Mesenchymal stem cell (in vitro differentiated cells and primary cell): Measurements from ENCODE around the gene HMGCL.
"Not testable (repeated sequence)": the region's sequence is repeated elsewhere in the genome, so short reads cannot be mapped to it uniquely, and the experiment has no call there.

Experiments
- DNase-seq: peaks from one replicate; pipeline ENCODE4 v3.0.0-alpha.2; 2013
- H2AFZ ChIP-seq: one replicate; pipeline ENCODE4 v1.6.1; 2013; ENCODE audit warnings: low read depth, mild to moderate bottlenecking, control low read depth, inconsistent platforms, low read length, moderate library complexity
- H2AK5ac ChIP-seq: 2 replicates; pipeline ENCODE4 v1.6.1; 2013; ENCODE audit warnings: low read length, moderate library complexity, mild to moderate bottlenecking, inconsistent platforms; ENCODE audit not compliant: severe bottlenecking
- H2BK120ac ChIP-seq: one replicate; pipeline ENCODE4 v1.6.1; 2013; ENCODE audit warnings: low read depth, mild to moderate bottlenecking, inconsistent platforms, low read length, moderate library complexity
- H2BK12ac ChIP-seq, 2 experiments: one replicate each; pipeline ENCODE4 v1.6.1; 2013; ENCODE audit warnings: inconsistent platforms in 2 of 2, low read length in 2 of 2, mild to moderate bottlenecking in 2 of 2, moderate library complexity in 2 of 2, control low read depth in 1 of 2
- H2BK15ac ChIP-seq: one replicate; pipeline ENCODE4 v1.6.1; 2013; ENCODE audit warnings: mild to moderate bottlenecking, low read depth, inconsistent platforms; ENCODE audit not compliant: poor library complexity, severe bottlenecking
- H2BK5ac ChIP-seq: 2 replicates; pipeline ENCODE4 v1.6.1; 2013; ENCODE audit warnings: low read depth, mild to moderate bottlenecking, low read length, control low read depth, inconsistent platforms; ENCODE audit not compliant: poor library complexity, severe bottlenecking
- H3K14ac ChIP-seq, 2 experiments: one replicate each; pipeline ENCODE4 v1.6.1; 2013; ENCODE audit warnings: inconsistent platforms in 2 of 2, low read length in 2 of 2, control low read depth in 1 of 2, mild to moderate bottlenecking in 1 of 2, moderate library complexity in 1 of 2
- H3K18ac ChIP-seq, 2 experiments: one replicate each; pipeline ENCODE4 v1.6.1; 2013; ENCODE audit warnings: inconsistent platforms in 2 of 2, low read length in 2 of 2, control low read depth in 1 of 2, low read depth in 1 of 2, mild to moderate bottlenecking in 1 of 2
- H3K23ac ChIP-seq, 2 experiments: one replicate each; pipeline ENCODE4 v1.6.1; 2013; ENCODE audit warnings: inconsistent platforms in 2 of 2, low read length in 2 of 2, mild to moderate bottlenecking in 2 of 2, moderate library complexity in 2 of 2, control low read depth in 1 of 2
- H3K27ac ChIP-seq: 2 replicates; pipeline ENCODE4 v1.5.1; 2013; ENCODE audit warnings: mild to moderate bottlenecking, moderate library complexity, low read length, control low read depth, inconsistent platforms; ENCODE audit not compliant: poor library complexity, severe bottlenecking
- H3K27me3 ChIP-seq, 2 experiments: 2 replicates each; pipeline versions ENCODE4 v1.6.1 to v1.7.0; 2013; ENCODE audit warnings: low read length in 2 of 2, mild to moderate bottlenecking in 2 of 2, moderate library complexity in 2 of 2, control low read depth in 1 of 2, inconsistent platforms in 1 of 2; ENCODE audit not compliant: control insufficient read depth in 1 of 2, insufficient read depth in 1 of 2
- H3K36me3 ChIP-seq, 2 experiments: 2 replicates each; pipeline versions ENCODE4 v1.6.1 to v1.7.0; 2013; ENCODE audit warnings: low read length in 2 of 2, control low read depth in 1 of 2, inconsistent platforms in 1 of 2, low read depth in 1 of 2, mild to moderate bottlenecking in 1 of 2; ENCODE audit not compliant: insufficient read depth in 2 of 2, control insufficient read depth in 1 of 2
- H3K4ac ChIP-seq, 2 experiments: one replicate each; pipeline ENCODE4 v1.6.1; 2013; ENCODE audit warnings: inconsistent platforms in 2 of 2, low read length in 2 of 2, mild to moderate bottlenecking in 2 of 2, moderate library complexity in 2 of 2, control low read depth in 1 of 2, low read depth in 1 of 2
- H3K4me1 ChIP-seq: 2 replicates; pipeline ENCODE4 v1.6.1; 2013; ENCODE audit warnings: low read depth, low read length, control low read depth; ENCODE audit not compliant: control insufficient read depth, insufficient read depth
- H3K4me2 ChIP-seq: 2 replicates; pipeline ENCODE4 v1.6.1; 2013; ENCODE audit warnings: low read length, mild to moderate bottlenecking, inconsistent platforms; ENCODE audit not compliant: poor library complexity, severe bottlenecking
- H3K4me3 ChIP-seq, 2 experiments: 2 replicates each; pipeline versions ENCODE4 v1.5.1 to v1.7.0; 2013; ENCODE audit warnings: low read length in 2 of 2, mild to moderate bottlenecking in 2 of 2, control low read depth in 1 of 2, low read depth in 1 of 2; ENCODE audit not compliant: insufficient read depth in 1 of 2
- H3K79me1 ChIP-seq: replicated peaks from 2 replicates; pipeline ENCODE4 v1.6.1; 2013; ENCODE audit warnings: mild to moderate bottlenecking, control low read depth, low read length, inconsistent platforms; ENCODE audit not compliant: poor library complexity, severe bottlenecking
- H3K9ac ChIP-seq: 2 replicates; pipeline ENCODE4 v1.7.0; 2013; ENCODE audit warnings: mild to moderate bottlenecking, low read length, moderate library complexity
- H3K9me3 ChIP-seq: 2 replicates; pipeline ENCODE4 v1.7.0; 2013; ENCODE audit warnings: mild to moderate bottlenecking, low read length; ENCODE audit not compliant: control insufficient read depth
- H4K8ac ChIP-seq: one replicate; pipeline ENCODE4 v1.6.1; 2013; ENCODE audit warnings: inconsistent platforms, mild to moderate bottlenecking, low read length, moderate library complexity
- H4K91ac ChIP-seq: one replicate; pipeline ENCODE4 v1.6.1; 2013; ENCODE audit warnings: mild to moderate bottlenecking, low read length, inconsistent platforms
- WGBS: methylation state at CpG from one replicate; pipeline ENCODE4 v1.1.7; 2013; ENCODE audit warnings: mixed read lengths; 5-methylcytosine and 5-hydroxymethylcytosine counted together

Gene HMGCL

GRCh38 chr1:23827717-23828116 is 2.5 kb upstream of the HMGCL start:
- H2BK12ac ChIP-seq = no peak overlapping the region
- WGBS = 98% methylated on average over 1 of the region's 1 CpG
- peaks cover 11% of the 10 kb centered on the region for H3K79me1 ChIP-seq
- no peak overlapping the region for H3K4ac ChIP-seq
- H2BK5ac ChIP-seq = no peak overlapping the region
- H3K27me3 ChIP-seq = no peaks in the 10 kb centered on the region
- no peaks in the 10 kb centered on the region for H3K9me3 ChIP-seq
- peaks cover 3% of the 10 kb centered on the region for H3K4me1 ChIP-seq
- H2BK120ac ChIP-seq = no peak overlapping the region
- H2AFZ ChIP-seq = no peak overlapping the region
- no peak overlapping the region for H3K9ac ChIP-seq
- no peak overlapping the region for H4K91ac ChIP-seq
- no peak overlapping the region for H3K27ac ChIP-seq
- no peak overlapping the region for H2AK5ac ChIP-seq
- no peak overlapping the region for H2BK15ac ChIP-seq
- no peak overlapping the region for H4K8ac ChIP-seq
- no peaks in the 10 kb centered on the region for H3K36me3 ChIP-seq
- no peak for DNase-seq
- no peak overlapping the region for H3K14ac ChIP-seq
- no peak overlapping the region for H3K4me3 ChIP-seq
- H3K18ac ChIP-seq = no peak overlapping the region
- H3K23ac ChIP-seq = no peak overlapping the region
- H3K4me2 ChIP-seq = no peak overlapping the region

- not testable (repeated sequence) for DNase-seq, H3K18ac ChIP-seq, H4K8ac ChIP-seq, H3K23ac ChIP-seq, H3K4me3 ChIP-seq, H4K91ac ChIP-seq, H3K4ac ChIP-seq, H3K9me3 ChIP-seq, H3K36me3 ChIP-seq, H3K14ac ChIP-seq, H2BK120ac ChIP-seq, H2AFZ ChIP-seq, H3K4me1 ChIP-seq, H2BK5ac ChIP-seq, H2BK15ac ChIP-seq, H3K4me2 ChIP-seq, H2AK5ac ChIP-seq, H3K9ac ChIP-seq, H3K27ac ChIP-seq, H2BK12ac ChIP-seq, H3K27me3 ChIP-seq
- peaks cover 18% of the 10 kb centered on the region for H3K79me1 ChIP-seq
- WGBS = over 99% methylated on average over 10 of the region's 13 CpGs
These were observed 1.4 kb upstream of the HMGCL start for GRCh38 chr1:23826590-23826989.

GRCh38 chr1:23825762-23826522 is 713 bp upstream of the HMGCL start:
- H3K4me2 ChIP-seq = no peak overlapping the region
- no peak overlapping the region for H3K4ac ChIP-seq
- no peak overlapping the region for H3K18ac ChIP-seq
- no peak overlapping the region for H2BK120ac ChIP-seq
- H3K36me3 ChIP-seq = no peaks in the 10 kb centered on the region
- no peak overlapping the region for H3K23ac ChIP-seq
- no peak overlapping the region for H4K8ac ChIP-seq
- no peaks in the 10 kb centered on the region for H3K9me3 ChIP-seq
- no peak for DNase-seq
- H2BK15ac ChIP-seq = no peak overlapping the region
- H2BK12ac ChIP-seq = no peak overlapping the region
- peaks cover 18% of the 10 kb centered on the region for H3K79me1 ChIP-seq
- no peak overlapping the region for H3K27ac ChIP-seq
- peak overlapping the region; percentile 100 for H3K9ac ChIP-seq
- H4K91ac ChIP-seq = no peak overlapping the region
- peak overlapping the region in 1 of 2 experiments; percentile 100 for H3K4me3 ChIP-seq
- 99% methylated on average over 15 of the region's 24 CpGs for WGBS
- no peak overlapping the region for H2BK5ac ChIP-seq
- no peak overlapping the region for H2AFZ ChIP-seq
- no peaks in the 10 kb centered on the region for H3K27me3 ChIP-seq
- H2AK5ac ChIP-seq = no peak overlapping the region
- H3K4me1 ChIP-seq = peaks cover 3% of the 10 kb centered on the region
- no peak overlapping the region for H3K14ac ChIP-seq

GRCh38 chr1:23824711-23825075 is 536 bp downstream of the HMGCL start:
- Histone ChIP-seq H2AK5ac (peak overlapping the region; percentile 86), H2AFZ (peak overlapping the region; percentile 64), H3K4me3 (peak overlapping the region; percentile 95 to 100), H3K14ac (peak overlapping the region in 1 of 2 experiments; percentile 94), H3K36me3 (peaks cover under 1 to 7% of the 10 kb centered on the region in 2 experiments), H3K9ac (peak overlapping the region; percentile 100), H3K18ac (peak overlapping the region; percentile 98 to 100), H4K8ac (peak overlapping the region; percentile 99), H2BK12ac (no peak overlapping the region), H3K27me3 (no peaks in the 10 kb centered on the region), H3K23ac (no peak overlapping the region), H2BK5ac (no peak overlapping the region), H3K27ac (peak overlapping the region; percentile 77), H3K4ac (peak overlapping the region; percentile 95 to 100), H3K4me1 (peaks cover 3% of the 10 kb centered on the region), H2BK15ac (peak overlapping the region; percentile 77), H2BK120ac (peak overlapping the region; percentile 87), H3K9me3 (no peaks in the 10 kb centered on the region), H3K79me1 (peaks cover 20% of the 10 kb centered on the region), H3K4me2 (peak overlapping the region; percentile 59), H4K91ac (peak overlapping the region; percentile 98)
- WGBS = 4% methylated on average over 7 of the region's 8 CpGs
- DNase-seq = peak; percentile 15
